H9 (cell line): Measurements from ENCODE around the gene KLHDC10. TPM values are rescaled to one million over a fixed set of nuclear protein-coding genes. Genes with fewer than 3 reads are reported as not detected.

Experiments
- DNase-seq: peaks from one replicate; pipeline ENCODE4 v3.0.0-alpha.2; 2017
- H2AFZ ChIP-seq: one replicate; pipeline ENCODE4 v1.6.1; 2013; ENCODE audit warnings: mild to moderate bottlenecking, low read length, control low read depth, moderate library complexity
- H2AK5ac ChIP-seq: 2 replicates; pipeline ENCODE4 v1.6.1; 2013; ENCODE audit warnings: low read length, control low read depth, mixed read lengths; ENCODE audit not compliant: insufficient read length
- H2BK120ac ChIP-seq: one replicate; pipeline ENCODE4 v1.6.1; 2013; ENCODE audit warnings: low read depth, mild to moderate bottlenecking, low read length, control low read depth, inconsistent platforms; ENCODE audit not compliant: poor library complexity, severe bottlenecking
- H2BK12ac ChIP-seq: 2 replicates; pipeline ENCODE4 v1.6.1; 2013; ENCODE audit warnings: low read length, control low read depth, mixed read lengths, low read depth; ENCODE audit not compliant: insufficient read length
- H2BK15ac ChIP-seq: 2 replicates; pipeline ENCODE4 v1.6.1; 2013; ENCODE audit warnings: low read depth, low read length, control low read depth
- H2BK20ac ChIP-seq: one replicate; pipeline ENCODE4 v1.6.1; 2013; ENCODE audit warnings: low read depth, mild to moderate bottlenecking, low read length, control low read depth, inconsistent platforms; ENCODE audit not compliant: poor library complexity, severe bottlenecking
- H2BK5ac ChIP-seq: 2 replicates; pipeline ENCODE4 v1.6.1; 2013; ENCODE audit warnings: low read length, control low read depth, mixed read lengths; ENCODE audit not compliant: insufficient read length
- H3K14ac ChIP-seq: 2 replicates; pipeline ENCODE4 v1.6.1; 2013; ENCODE audit warnings: low read length, control low read depth; ENCODE audit not compliant: insufficient read depth
- H3K18ac ChIP-seq: 2 replicates; pipeline ENCODE4 v1.6.1; 2013; ENCODE audit warnings: low read depth, mild to moderate bottlenecking, mixed read lengths, low read length, control low read depth; ENCODE audit not compliant: insufficient read length
- H3K23ac ChIP-seq: 2 replicates; pipeline ENCODE4 v1.6.1; 2013; ENCODE audit warnings: low read length, control low read depth, mixed read lengths, low read depth; ENCODE audit not compliant: insufficient read length
- H3K23me2 ChIP-seq: 2 replicates; pipeline ENCODE4 v1.6.1; 2013; ENCODE audit warnings: low read depth, mild to moderate bottlenecking, mixed read lengths, low read length, control low read depth; ENCODE audit not compliant: insufficient read length, poor library complexity, severe bottlenecking
- H3K27ac ChIP-seq: 2 replicates; pipeline ENCODE4 v1.5.1; 2013; ENCODE audit warnings: low read length, control low read depth, mixed read lengths, low read depth; ENCODE audit not compliant: insufficient read length
- H3K27me3 ChIP-seq: 2 replicates; pipeline ENCODE4 v1.6.1; 2013; ENCODE audit warnings: low read length, control low read depth, inconsistent platforms; ENCODE audit not compliant: insufficient read depth
- H3K4ac ChIP-seq: 2 replicates; pipeline ENCODE4 v1.6.1; 2013; ENCODE audit warnings: low read depth, mild to moderate bottlenecking, control low read depth, inconsistent platforms, low read length, moderate library complexity
- H3K4me1 ChIP-seq: 2 replicates; pipeline ENCODE4 v1.6.1; 2013; ENCODE audit warnings: low read length, control low read depth, inconsistent platforms; ENCODE audit not compliant: insufficient read depth
- H3K4me2 ChIP-seq: 2 replicates; pipeline ENCODE4 v1.6.1; 2013; ENCODE audit warnings: low read length, control low read depth, mixed read lengths; ENCODE audit not compliant: insufficient read length, insufficient read depth
- H3K56ac ChIP-seq: 2 replicates; pipeline ENCODE4 v1.6.1; 2013; ENCODE audit warnings: low read depth, mild to moderate bottlenecking, mixed read lengths, low read length, control low read depth; ENCODE audit not compliant: insufficient read length
- H3K79me1 ChIP-seq: 2 replicates; pipeline ENCODE4 v1.6.1; 2013; ENCODE audit warnings: low read depth, mild to moderate bottlenecking, moderate library complexity, low read length, control low read depth, inconsistent platforms; ENCODE audit not compliant: insufficient read depth, poor library complexity, severe bottlenecking
- H3K79me2 ChIP-seq: 2 replicates; pipeline ENCODE4 v1.6.1; 2013; ENCODE audit warnings: low read length, control low read depth, inconsistent platforms; ENCODE audit not compliant: insufficient read depth
- H3K9ac ChIP-seq: 2 replicates; pipeline ENCODE4 v1.6.1; 2013; ENCODE audit warnings: low read length, control low read depth, mixed read lengths; ENCODE audit not compliant: insufficient read length; ENCODE audit errors: extremely low read depth
- H3K9me3 ChIP-seq: one replicate; pipeline ENCODE4 v1.6.1; 2013; ENCODE audit warnings: low read depth, low read length, inconsistent platforms; ENCODE audit not compliant: control insufficient read depth
- H3T11ph ChIP-seq: one replicate; pipeline ENCODE4 v1.6.1; 2013; ENCODE audit warnings: mild to moderate bottlenecking, low read length, control low read depth, inconsistent platforms
- H4K20me1 ChIP-seq: one replicate; pipeline ENCODE4 v1.6.1; 2013; ENCODE audit not compliant: control insufficient read depth, insufficient read length, insufficient read depth
- H4K5ac ChIP-seq: 2 replicates; pipeline ENCODE4 v1.6.1; 2013; ENCODE audit warnings: low read depth, mild to moderate bottlenecking, mixed read lengths, low read length, control low read depth; ENCODE audit not compliant: insufficient read length
- H4K8ac ChIP-seq: replicated peaks from 2 replicates; pipeline ENCODE4 v1.6.1; 2013; ENCODE audit warnings: low read length, control low read depth, mixed read lengths, low read depth; ENCODE audit not compliant: insufficient read length
- H4K91ac ChIP-seq: 2 replicates; pipeline ENCODE4 v1.6.1; 2013; ENCODE audit warnings: low read depth, mild to moderate bottlenecking, moderate library complexity, mixed read lengths, low read length, control low read depth; ENCODE audit not compliant: insufficient read length
- H3K27ac Mint-ChIP-seq, 3 experiments: 2 replicates in 2 of 3; 3 replicates in 1 of 3; pipeline ENCODE4 v1.8.0; 2020 to 2021; ENCODE audit warnings: mixed read lengths in 3 of 3, mild to moderate bottlenecking in 1 of 3, moderate library complexity in 1 of 3
- H3K27me3 Mint-ChIP-seq: 2 replicates; pipeline ENCODE4 v1.8.0; 2021; ENCODE audit warnings: low read depth, mild to moderate bottlenecking, moderate library complexity, mixed read lengths
- H3K36me3 Mint-ChIP-seq, 3 experiments: 2 replicates in 2 of 3; 3 replicates in 1 of 3; pipeline ENCODE4 v1.8.0; 2020 to 2021; ENCODE audit warnings: low read depth in 3 of 3, mixed read lengths in 3 of 3; ENCODE audit not compliant: insufficient read depth in 1 of 3
- H3K4me1 Mint-ChIP-seq, 2 experiments: 2 replicates each; pipeline ENCODE4 v1.8.0; 2020; ENCODE audit warnings: mixed read lengths in 2 of 2
- H3K4me3 Mint-ChIP-seq, 2 experiments: 2 replicates in 1 of 2; 3 replicates in 1 of 2; pipeline ENCODE4 v1.8.0; 2020 to 2021; ENCODE audit warnings: mild to moderate bottlenecking in 2 of 2, mixed read lengths in 2 of 2, moderate library complexity in 1 of 2
- H3K9me3 Mint-ChIP-seq, 2 experiments: 2 replicates in 1 of 2; 3 replicates in 1 of 2; pipeline ENCODE4 v1.8.0; 2020; ENCODE audit warnings: mild to moderate bottlenecking in 2 of 2, mixed read lengths in 2 of 2, moderate library complexity in 1 of 2
- WGBS: extraction: QIAGEN DNeasy Blood & Tissue Kit; methylation state at CpG from one replicate; pipeline ENCODE4 v1.1.7; 2013; ENCODE audit warnings: missing lambda C conversion rate, low lambda C conversion rate, mixed read lengths; ENCODE audit not compliant: insufficient read length; ENCODE audit errors: extremely low coverage; 5-methylcytosine and 5-hydroxymethylcytosine counted together
- total RNA-seq: library from RNA; stranded (reverse); gene quantifications from 2 replicates; pipeline ENCODE4 v1.2.1, GENCODE V29; 2021
- TF ChIP-seq, protein P1 (sequence below): fragments of 200-600 bp; sonication (generic); conservative IDR thresholded peaks from 3 replicates; pipeline ENCODE4 v1.8.0; 2021; ENCODE audit warnings: antibody characterized with exemption, mild to moderate bottlenecking

Gene KLHDC10
- total RNA-seq, 1 experiment from 2014 or later = 17.3 TPM

DNA sequence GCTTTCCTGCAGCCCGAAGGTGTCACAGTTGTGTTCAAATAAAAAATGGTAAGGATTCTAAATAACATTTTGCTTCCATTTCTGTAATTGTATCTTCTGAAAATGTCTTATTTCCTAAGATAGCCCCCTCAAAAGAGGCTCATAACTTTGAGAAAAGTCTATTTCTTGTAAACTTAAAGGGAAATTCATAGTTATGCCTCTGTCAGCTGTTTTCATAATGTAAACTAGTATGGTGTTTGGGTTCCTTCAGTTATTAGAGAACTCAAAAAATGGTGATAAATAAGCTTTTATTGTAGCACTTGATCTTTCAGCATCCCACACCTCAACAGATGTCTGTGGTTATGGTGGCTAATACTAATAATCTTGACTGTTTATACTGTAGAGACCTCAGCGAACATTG, 57.1 kb downstream of the KLHDC10 start:
- H3K9me3 ChIP-seq = no peaks in the 10 kb centered on the region
- no peak overlapping the region for H3K23ac ChIP-seq
- peaks cover 0 to 6% of the 10 kb centered on the region in 2 experiments; a peak in 2 of 4 replicates for H3K4me1 Mint-ChIP-seq
- H4K5ac ChIP-seq = no peak overlapping the region
- H3K36me3 Mint-ChIP-seq = peaks cover 11 to 50% (median 45%) of the 10 kb centered on the region in 3 experiments; a peak in 6 of 7 replicates
- no peaks in the 10 kb centered on the region for H3K9me3 Mint-ChIP-seq
- no peak overlapping the region for H3K18ac ChIP-seq
- H3K79me1 ChIP-seq = no peaks in the 10 kb centered on the region
- no CpG with 5 or more reads among the region's 2 CpGs for WGBS
- no peaks in the 10 kb centered on the region for H3K23me2 ChIP-seq
- no peak overlapping the region for H2BK12ac ChIP-seq
- no peak overlapping the region for H3K27ac ChIP-seq
- H3K4me1 ChIP-seq = no peaks in the 10 kb centered on the region
- no peak overlapping the region for H2AFZ ChIP-seq
- H2AK5ac ChIP-seq = no peak overlapping the region
- H2BK120ac ChIP-seq = no peak overlapping the region
- no peak overlapping the region for H4K91ac ChIP-seq
- H3K27me3 ChIP-seq = no peaks in the 10 kb centered on the region
- H3K9ac ChIP-seq = no peak overlapping the region
- no peaks in the 10 kb centered on the region for H3K27me3 Mint-ChIP-seq
- H3K4me2 ChIP-seq = no peak overlapping the region
- no peak overlapping the region for H2BK20ac ChIP-seq
- no peak overlapping the region for H3K56ac ChIP-seq
- H3T11ph ChIP-seq = no peak overlapping the region
- H2BK5ac ChIP-seq = no peak overlapping the region
- H3K4me3 Mint-ChIP-seq = no peak overlapping the region
- no peak overlapping the region for H4K8ac ChIP-seq
- H3K27ac Mint-ChIP-seq = no peak overlapping the region
- H2BK15ac ChIP-seq = no peak overlapping the region
- H3K14ac ChIP-seq = no peak overlapping the region
- H3K79me2 ChIP-seq = no peaks in the 10 kb centered on the region
- H4K20me1 ChIP-seq = no peaks in the 10 kb centered on the region
- DNase-seq = no peak
- TF ChIP-seq, protein P1, sequence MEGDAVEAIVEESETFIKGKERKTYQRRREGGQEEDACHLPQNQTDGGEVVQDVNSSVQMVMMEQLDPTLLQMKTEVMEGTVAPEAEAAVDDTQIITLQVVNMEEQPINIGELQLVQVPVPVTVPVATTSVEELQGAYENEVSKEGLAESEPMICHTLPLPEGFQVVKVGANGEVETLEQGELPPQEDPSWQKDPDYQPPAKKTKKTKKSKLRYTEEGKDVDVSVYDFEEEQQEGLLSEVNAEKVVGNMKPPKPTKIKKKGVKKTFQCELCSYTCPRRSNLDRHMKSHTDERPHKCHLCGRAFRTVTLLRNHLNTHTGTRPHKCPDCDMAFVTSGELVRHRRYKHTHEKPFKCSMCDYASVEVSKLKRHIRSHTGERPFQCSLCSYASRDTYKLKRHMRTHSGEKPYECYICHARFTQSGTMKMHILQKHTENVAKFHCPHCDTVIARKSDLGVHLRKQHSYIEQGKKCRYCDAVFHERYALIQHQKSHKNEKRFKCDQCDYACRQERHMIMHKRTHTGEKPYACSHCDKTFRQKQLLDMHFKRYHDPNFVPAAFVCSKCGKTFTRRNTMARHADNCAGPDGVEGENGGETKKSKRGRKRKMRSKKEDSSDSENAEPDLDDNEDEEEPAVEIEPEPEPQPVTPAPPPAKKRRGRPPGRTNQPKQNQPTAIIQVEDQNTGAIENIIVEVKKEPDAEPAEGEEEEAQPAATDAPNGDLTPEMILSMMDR = no peak
- H3K4ac ChIP-seq = no peak overlapping the region
